Breast epithelium (tissue), 3 donors: Measurements from ENCODE around the gene ADRB2.

Experiments used
- POLR2A ChIP-seq: fragments of 450-650 bp; IDR thresholded peaks from one replicate; pipeline ENCODE4 v1.6.1; 2016; ENCODE audit warnings: antibody characterized with exemption, mild to moderate bottlenecking, moderate library complexity
- POLR2AphosphoS5 ChIP-seq, 3 donors: sonication (generic); formaldehyde crosslinking; IDR thresholded peaks; one replicate each; pipeline ENCODE4 v1.6.1; 2017; ENCODE audit warnings: antibody characterized with exemption in 3 of 3
- TF ChIP-seq, protein P1 (sequence below), 3 donors: fragments of 450-650 bp; IDR thresholded peaks; one replicate each; pipeline ENCODE4 v1.5.1; 2016 to 2017; ENCODE audit warnings: antibody characterized with exemption in 3 of 3, mild to moderate bottlenecking in 3 of 3, moderate library complexity in 3 of 3

DNA sequence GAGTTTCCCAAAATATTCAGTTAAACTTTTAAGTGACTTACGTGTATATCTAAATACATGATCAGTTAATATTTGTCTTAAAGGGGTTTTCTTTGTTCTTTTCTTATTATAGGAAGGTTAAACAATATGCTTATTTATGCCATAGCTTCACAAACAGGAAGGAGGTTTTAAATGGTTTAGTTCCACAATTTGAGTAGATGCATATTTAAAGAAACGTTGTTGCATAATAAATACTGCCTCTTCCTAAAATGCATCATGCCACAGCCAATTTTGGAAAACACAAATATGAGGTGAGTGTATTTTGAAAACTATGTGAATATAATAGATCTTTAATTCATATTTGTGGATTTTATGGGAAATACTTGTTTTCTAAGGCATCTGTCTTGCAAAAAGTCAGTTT lies 2.5 kb upstream of the ADRB2 start:
- TF ChIP-seq, protein P1, sequence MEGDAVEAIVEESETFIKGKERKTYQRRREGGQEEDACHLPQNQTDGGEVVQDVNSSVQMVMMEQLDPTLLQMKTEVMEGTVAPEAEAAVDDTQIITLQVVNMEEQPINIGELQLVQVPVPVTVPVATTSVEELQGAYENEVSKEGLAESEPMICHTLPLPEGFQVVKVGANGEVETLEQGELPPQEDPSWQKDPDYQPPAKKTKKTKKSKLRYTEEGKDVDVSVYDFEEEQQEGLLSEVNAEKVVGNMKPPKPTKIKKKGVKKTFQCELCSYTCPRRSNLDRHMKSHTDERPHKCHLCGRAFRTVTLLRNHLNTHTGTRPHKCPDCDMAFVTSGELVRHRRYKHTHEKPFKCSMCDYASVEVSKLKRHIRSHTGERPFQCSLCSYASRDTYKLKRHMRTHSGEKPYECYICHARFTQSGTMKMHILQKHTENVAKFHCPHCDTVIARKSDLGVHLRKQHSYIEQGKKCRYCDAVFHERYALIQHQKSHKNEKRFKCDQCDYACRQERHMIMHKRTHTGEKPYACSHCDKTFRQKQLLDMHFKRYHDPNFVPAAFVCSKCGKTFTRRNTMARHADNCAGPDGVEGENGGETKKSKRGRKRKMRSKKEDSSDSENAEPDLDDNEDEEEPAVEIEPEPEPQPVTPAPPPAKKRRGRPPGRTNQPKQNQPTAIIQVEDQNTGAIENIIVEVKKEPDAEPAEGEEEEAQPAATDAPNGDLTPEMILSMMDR (IDR thresholded peaks at IDR 0.05), result no peak
- TF ChIP-seq POLR2A (no peak), POLR2AphosphoS5 (IDR thresholded peaks at IDR 0.05) (no peak)
